Epithelial cell of esophagus (primary cell): ENCODE measurements around the gene PARN.

Source experiments
- DNase-seq: peaks from one replicate; pipeline ENCODE4 v3.0.0; 2010; ENCODE audit warnings: low read depth
- H3K4me3 ChIP-seq: 2 replicates; pipeline ENCODE4 v1.5.1; 2011; ENCODE audit warnings: mild to moderate bottlenecking, low read length, control low read depth
- TF ChIP-seq, protein P1 (sequence below): IDR thresholded peaks from 2 replicates; pipeline ENCODE4 v1.5.1; 2011; ENCODE audit warnings: low read depth, mild to moderate bottlenecking, low read length, control low read depth, inconsistent platforms; ENCODE audit not compliant: insufficient read depth; ENCODE audit errors: missing control alignments

Gene PARN

DNA sequence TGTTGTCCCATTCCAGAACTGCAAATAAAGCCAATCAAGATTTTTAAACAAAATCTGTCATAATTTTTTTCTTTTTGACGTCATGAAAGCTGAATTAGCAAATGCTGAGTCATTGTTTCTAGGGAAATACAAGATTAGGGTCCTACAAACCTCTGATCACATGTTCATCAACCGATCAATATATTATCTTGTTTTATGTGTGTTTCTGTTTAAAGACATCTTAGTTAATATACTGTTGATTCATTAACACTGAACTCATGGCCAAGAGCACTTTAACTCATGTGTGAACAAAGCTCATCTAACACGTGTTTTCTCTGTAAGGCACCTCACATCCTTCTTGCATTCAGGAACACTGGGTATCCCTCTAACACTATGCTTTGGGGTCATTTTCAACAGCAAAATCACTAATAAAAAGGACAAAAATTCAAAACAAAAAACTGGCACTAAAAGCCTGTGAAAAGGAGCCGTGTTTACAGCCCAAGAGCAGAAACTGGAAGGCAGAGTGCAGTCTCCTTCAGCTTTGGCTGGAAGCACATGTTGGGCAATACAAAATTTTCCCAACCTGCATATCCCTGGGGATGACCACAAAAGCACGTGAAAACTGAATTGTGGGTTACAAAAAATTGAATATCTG lies 102.5 kb downstream of the PARN start:
- peak; percentile 45 for DNase-seq
- TF ChIP-seq, protein P1, sequence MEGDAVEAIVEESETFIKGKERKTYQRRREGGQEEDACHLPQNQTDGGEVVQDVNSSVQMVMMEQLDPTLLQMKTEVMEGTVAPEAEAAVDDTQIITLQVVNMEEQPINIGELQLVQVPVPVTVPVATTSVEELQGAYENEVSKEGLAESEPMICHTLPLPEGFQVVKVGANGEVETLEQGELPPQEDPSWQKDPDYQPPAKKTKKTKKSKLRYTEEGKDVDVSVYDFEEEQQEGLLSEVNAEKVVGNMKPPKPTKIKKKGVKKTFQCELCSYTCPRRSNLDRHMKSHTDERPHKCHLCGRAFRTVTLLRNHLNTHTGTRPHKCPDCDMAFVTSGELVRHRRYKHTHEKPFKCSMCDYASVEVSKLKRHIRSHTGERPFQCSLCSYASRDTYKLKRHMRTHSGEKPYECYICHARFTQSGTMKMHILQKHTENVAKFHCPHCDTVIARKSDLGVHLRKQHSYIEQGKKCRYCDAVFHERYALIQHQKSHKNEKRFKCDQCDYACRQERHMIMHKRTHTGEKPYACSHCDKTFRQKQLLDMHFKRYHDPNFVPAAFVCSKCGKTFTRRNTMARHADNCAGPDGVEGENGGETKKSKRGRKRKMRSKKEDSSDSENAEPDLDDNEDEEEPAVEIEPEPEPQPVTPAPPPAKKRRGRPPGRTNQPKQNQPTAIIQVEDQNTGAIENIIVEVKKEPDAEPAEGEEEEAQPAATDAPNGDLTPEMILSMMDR = no peak
- no peak overlapping the region for H3K4me3 ChIP-seq

DNA sequence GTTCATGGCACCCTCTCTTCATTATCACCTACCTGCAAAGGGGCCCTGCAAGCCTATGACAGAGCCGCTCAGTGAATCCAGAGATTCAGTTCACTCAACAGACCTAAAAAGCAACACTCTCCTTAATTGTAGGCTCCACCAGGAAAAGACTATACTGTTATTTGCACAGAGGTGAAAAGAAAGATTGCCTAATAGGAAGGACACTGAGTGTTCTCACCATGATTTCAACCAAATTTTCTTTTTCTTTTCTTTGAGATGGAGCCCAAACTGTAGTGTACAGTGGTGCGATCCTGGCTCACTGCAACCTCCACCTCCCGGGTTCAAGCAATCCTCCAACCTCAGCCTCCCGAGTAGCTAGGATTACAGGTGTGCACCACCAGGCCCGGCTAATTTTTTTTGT lies 104.5 kb downstream of the PARN start:
- DNase-seq = no peak
- no peak overlapping the region for H3K4me3 ChIP-seq
- TF ChIP-seq, protein P1 = no peak

DNA sequence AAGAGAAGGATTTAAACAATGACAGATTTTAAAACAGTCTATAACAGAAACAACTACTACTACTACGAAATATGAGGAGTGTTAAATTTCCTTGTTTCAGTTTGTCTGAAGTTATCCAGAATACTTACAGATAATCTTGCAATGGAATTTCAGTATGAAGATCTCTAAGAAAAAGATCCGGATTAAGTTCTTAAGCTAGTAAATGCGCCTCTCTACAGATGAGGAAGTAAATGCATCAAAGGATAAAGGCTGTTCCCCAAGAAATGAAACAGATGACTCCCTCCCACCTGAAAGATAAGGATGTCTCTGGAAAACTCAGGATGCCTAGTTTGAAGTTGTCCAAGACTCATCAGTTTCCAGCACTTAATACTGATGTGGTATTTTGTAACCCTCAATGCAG lies 105.1 kb downstream of the PARN start:
- no peak for DNase-seq
- TF ChIP-seq, protein P1 = no peak
- no peak overlapping the region for H3K4me3 ChIP-seq

DNA sequence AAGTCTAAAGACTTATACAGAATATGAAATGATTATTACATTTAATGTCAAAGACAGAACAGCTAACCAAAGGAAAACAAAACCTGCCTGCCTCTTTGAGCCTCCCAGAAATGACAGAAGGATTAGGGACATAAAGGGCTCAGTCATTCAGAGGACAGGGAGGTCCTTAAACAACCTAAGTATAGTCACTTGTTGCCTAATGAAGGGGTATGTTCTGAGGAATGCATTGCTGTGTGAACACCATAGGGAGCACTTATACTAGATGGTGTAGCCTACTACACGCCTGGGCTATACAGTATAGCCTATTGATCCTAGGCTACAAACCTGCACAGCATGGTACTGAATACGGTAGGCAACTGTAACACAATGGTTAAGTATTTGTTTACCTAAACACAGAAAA lies 106.4 kb downstream of the PARN start:
- H3K4me3 ChIP-seq = no peak overlapping the region
- TF ChIP-seq, protein P1 = no peak
- DNase-seq = no peak

DNA sequence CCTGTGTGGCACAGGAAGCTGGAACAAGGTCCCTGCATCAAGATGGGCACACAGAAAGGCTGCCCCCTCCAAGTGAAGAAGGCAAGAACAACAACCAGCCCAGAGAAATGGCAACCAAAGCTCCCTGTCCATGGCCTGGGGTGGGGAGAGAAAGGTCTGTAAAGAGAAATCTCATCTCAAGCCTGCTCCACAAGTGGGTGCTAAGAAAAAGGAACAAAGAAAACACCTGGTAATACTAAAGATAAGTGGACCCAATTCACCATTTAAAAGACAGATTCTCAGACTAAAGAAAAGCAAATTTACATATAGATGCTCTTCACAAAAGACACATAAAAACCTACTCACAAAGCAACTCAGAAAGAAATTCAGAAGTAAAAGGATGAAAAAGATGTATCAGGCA lies 107.4 kb downstream of the PARN start:
- no peak for DNase-seq
- TF ChIP-seq, protein P1 = no peak
- no peak overlapping the region for H3K4me3 ChIP-seq

DNA sequence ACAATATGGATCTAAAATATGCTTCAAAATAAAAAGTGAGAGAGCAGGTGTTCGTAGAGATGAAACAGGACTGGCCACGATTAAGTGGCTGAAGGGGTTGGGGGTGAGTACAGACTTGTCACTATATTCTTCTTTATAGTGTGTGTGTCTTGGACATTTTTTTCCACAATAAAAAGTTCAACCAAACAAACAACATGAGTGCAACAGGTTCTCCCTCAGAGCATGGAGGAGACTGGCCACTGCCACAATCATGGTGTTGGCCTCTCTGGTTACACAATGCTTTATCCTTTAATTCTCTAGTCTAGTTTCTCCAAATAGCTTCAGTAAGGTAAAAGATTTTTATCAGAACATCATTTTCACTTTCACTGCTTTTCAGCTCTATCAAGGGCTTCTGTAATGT lies 109.3 kb downstream of the PARN start:
- no peak for DNase-seq
- no peak overlapping the region for H3K4me3 ChIP-seq
- TF ChIP-seq, protein P1 = no peak

DNA sequence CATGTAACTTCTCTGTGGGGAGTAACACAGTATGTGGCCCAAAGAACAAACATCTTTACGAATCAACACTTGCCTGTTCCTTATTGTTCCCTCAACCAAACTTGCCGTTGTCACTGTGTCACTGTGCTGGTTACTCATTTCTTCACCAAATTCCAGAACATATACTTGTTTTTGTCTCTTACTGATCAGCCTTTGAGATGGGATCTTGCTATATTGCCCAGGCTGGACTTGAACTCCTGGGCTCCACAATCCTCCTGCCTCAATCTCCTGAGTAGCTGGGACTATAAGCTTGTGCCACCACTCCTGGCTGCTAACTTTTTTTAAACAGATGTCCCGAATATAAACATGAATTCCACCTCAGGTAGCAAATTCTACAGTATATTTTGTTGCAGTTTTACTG lies 115.1 kb downstream of the PARN start:
- TF ChIP-seq, protein P1 = no peak
- H3K4me3 ChIP-seq = no peak overlapping the region
- DNase-seq = no peak
